ENCODE results near the gene DRD4. TPM values are rescaled to one million over a fixed set of nuclear protein-coding genes. Genes with fewer than 3 reads are reported as not detected.

DRD4 gene
- total and polyA plus RNA-seq, 9 of the 15 experiments (the other 6 are each of a cell fraction or from before 2014, with no cell fraction given): 0.04 to 0.95 (median 0.21) TPM; not detected in 5

DNA sequence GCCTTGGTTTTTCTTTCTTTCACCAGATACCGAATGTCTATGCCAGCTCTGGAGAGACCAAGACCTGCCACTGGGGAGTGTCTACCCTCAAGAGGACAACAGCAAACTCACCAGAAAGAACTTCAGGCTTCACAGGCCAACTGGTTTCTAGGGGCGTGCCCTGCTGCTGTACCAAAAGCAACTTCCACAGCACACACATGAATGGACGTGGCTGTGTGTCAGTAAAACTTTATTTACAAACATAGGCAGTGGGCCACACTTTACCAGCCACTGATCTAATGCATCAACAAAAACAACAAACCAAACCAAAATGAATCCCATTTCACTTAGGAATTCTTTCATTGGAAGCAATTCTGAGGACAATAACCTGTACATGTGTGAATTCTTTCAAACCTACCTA lies 41.2 kb downstream of the DRD4 start:
- 95% methylated on average over 3 of the region's 3 CpGs for WGBS (ENCODE audit: insufficient coverage, low coverage, missing lambda C conversion rate)
- ChIA-PET CTCF (ENCODE audit: low intra/inter-chr PET ratio) (no interaction called here), POLR2A (interaction anchor here (0.9 kb wide), 1 partner anchor 15 kb away, joined by 5 read pairs; no protein-coding TSS in a partner anchor)
- no peaks in the 10 kb centered on the region for H3K27me3 ChIP-seq (ENCODE audit: control insufficient read depth in 2 of 2, insufficient read depth in 2 of 2, low read length in 2 of 2)
- DNase-seq (ENCODE audit: extremely low read depth in 1 of 4, low spot score in 3 of 4): no peak
- no peaks in the 10 kb centered on the region for H3K9me1 ChIP-seq (ENCODE audit: control insufficient read depth, insufficient read depth, low read length)
- ATAC-seq: no peak
- H3K9ac ChIP-seq (ENCODE audit: insufficient read depth in 1 of 2, low read depth in 2 of 2, low read length in 2 of 2): no peak overlapping the region
- H3K9me3 ChIP-seq (replicated peaks; ENCODE audit: control insufficient read depth, insufficient read depth, low read depth, low read length): no peaks in the 10 kb centered on the region
- intact Hi-C loops (cut with micrococcal nuclease) (no loop called here), in situ Hi-C loops (cut with MboI) (no loop called here)
- peaks cover 82% of the 10 kb centered on the region for H3K36me3 ChIP-seq (ENCODE audit: control insufficient read depth, insufficient read depth, low read length)
- no peak overlapping the region for H3K27ac ChIP-seq (ENCODE audit: extremely low read depth, low read depth, low read length)
- no peak for FAIRE-seq
- H3K4me3 ChIP-seq: no peak overlapping the region
- H3K79me2 ChIP-seq (ENCODE audit: control insufficient read depth, insufficient read depth, low read length): no peaks in the 10 kb centered on the region
- H2AFZ ChIP-seq (ENCODE audit: low read depth, low read length): no peak overlapping the region
- H3K4me1 ChIP-seq (replicated peaks in 1 of 2; ENCODE audit: control insufficient read depth in 2 of 2, insufficient read depth in 2 of 2, low read length in 2 of 2): peaks cover 0 to 5% of the 10 kb centered on the region in 2 experiments; a peak in 1 of 5 replicates
- no peaks in the 10 kb centered on the region for H4K20me1 ChIP-seq (replicated peaks; ENCODE audit: control insufficient read depth, insufficient read depth, low read length)
- TF ChIP-seq ZNF583 (CRISPR knock-in tag; IDR thresholded peaks at IDR 0.05) (no peak), ZKSCAN3 (CRISPR knock-in tag; IDR thresholded peaks at IDR 0.05) (no peak), HIVEP1 (CRISPR knock-in tag; IDR thresholded peaks at IDR 0.05) (no peak), FOXP1 (CRISPR knock-in tag; IDR thresholded peaks at IDR 0.05) (no peak), GABPB1 (CRISPR knock-in tag; IDR thresholded peaks at IDR 0.05) (no peak), HDAC2 (IDR thresholded peaks at IDR 0.05) (no peak), ZBTB40 (IDR thresholded peaks at IDR 0.05) (peak; percentile 75), ZBTB40 (CRISPR knock-in tag; IDR thresholded peaks at IDR 0.05) (no peak), MTA2 (IDR thresholded peaks at IDR 0.05; ENCODE audit: low read depth) (no peak), HMBOX1 (IDR thresholded peaks at IDR 0.05) (no peak)
- BruUV-seq (replicated peaks): no TSS peak
- no peak overlapping the region for H3K4me2 ChIP-seq (ENCODE audit: insufficient read depth, low read length)
